ENCODE results near the gene POMT1.
"Not testable (repeated sequence)": the region's sequence is repeated elsewhere in the genome, so short reads cannot be mapped to it uniquely, and the experiment has no call there.

POMT1 gene

GRCh38 chr9:131502781-131503625, at the start of gene POMT1:
Gene POMT1 (plus strand): TSS chr9:131502918. CDS start chr9:131504219, 1,301 bp downstream.
- H3K27ac ChIP-seq (ENCODE audit: low read length) = peak within 1 kb of the TSS; percentile 98; the same call in 1 of the 2 replicates

GRCh38 chr9:131454028-131454427, 48.7 kb upstream of the POMT1 start:
- Histone ChIP-seq H3K36me3 (replicated peaks; ENCODE audit: insufficient read depth, low read length) (peaks cover 19% of the 10 kb centered on the region), H3K9me2 (replicated peaks; ENCODE audit: insufficient read depth, low read length) (no peaks in the 10 kb centered on the region), H3K4me1 (ENCODE audit: low read length) (no peaks in the 10 kb centered on the region), H3K27me3 (replicated peaks; ENCODE audit: insufficient read depth, low read length) (no peaks in the 10 kb centered on the region), H3F3A (ENCODE audit: insufficient read depth, low read length) (no peaks in the 10 kb centered on the region), H2AFZ (ENCODE audit: low read length) (no peak overlapping the region), H4K20me1 (ENCODE audit: insufficient read depth, low read length) (peaks cover 10% of the 10 kb centered on the region), H3K4me3 (ENCODE audit: low read length) (no peak overlapping the region), H3K9ac (ENCODE audit: low read length) (no peak overlapping the region), H3K79me2 (ENCODE audit: low read length) (peaks cover 91% of the 10 kb centered on the region), H3K9me3 (replicated peaks; ENCODE audit: insufficient read depth, low read length) (no peaks in the 10 kb centered on the region), H3K4me2 (ENCODE audit: low read depth, low read length) (no peak overlapping the region), H3K27ac (ENCODE audit: low read length) (no peak overlapping the region)
- no peak for DNase-seq
- TF ChIP-seq, protein P1, sequence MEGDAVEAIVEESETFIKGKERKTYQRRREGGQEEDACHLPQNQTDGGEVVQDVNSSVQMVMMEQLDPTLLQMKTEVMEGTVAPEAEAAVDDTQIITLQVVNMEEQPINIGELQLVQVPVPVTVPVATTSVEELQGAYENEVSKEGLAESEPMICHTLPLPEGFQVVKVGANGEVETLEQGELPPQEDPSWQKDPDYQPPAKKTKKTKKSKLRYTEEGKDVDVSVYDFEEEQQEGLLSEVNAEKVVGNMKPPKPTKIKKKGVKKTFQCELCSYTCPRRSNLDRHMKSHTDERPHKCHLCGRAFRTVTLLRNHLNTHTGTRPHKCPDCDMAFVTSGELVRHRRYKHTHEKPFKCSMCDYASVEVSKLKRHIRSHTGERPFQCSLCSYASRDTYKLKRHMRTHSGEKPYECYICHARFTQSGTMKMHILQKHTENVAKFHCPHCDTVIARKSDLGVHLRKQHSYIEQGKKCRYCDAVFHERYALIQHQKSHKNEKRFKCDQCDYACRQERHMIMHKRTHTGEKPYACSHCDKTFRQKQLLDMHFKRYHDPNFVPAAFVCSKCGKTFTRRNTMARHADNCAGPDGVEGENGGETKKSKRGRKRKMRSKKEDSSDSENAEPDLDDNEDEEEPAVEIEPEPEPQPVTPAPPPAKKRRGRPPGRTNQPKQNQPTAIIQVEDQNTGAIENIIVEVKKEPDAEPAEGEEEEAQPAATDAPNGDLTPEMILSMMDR (IDR thresholded peaks at IDR 0.05; ENCODE audit: low read length) = no peak
- TF ChIP-seq EZH2phosphoT487 (IDR thresholded peaks at IDR 0.05; ENCODE audit: low read length) = no peak
- TF ChIP-seq EZH2 (optimal IDR thresholded peaks at IDR 0.05; ENCODE audit: low read depth, low read length) = no peak

More at GRCh38 chr9:131502781-131503625, at the start of gene POMT1:
- Histone ChIP-seq H3K9ac (ENCODE audit: low read length) (peak within 1 kb of the TSS; percentile 93), H3K4me2 (ENCODE audit: low read depth, low read length) (peak within 1 kb of the TSS; percentile 95), H3K79me2 (ENCODE audit: low read length) (peaks cover 53% of the 10 kb centered on the region), H3F3A (ENCODE audit: insufficient read depth, low read length) (peaks cover 44% of the 10 kb centered on the region), H2AFZ (ENCODE audit: low read length) (peak within 1 kb of the TSS; percentile 96), H3K4me3 (ENCODE audit: low read length) (peak within 1 kb of the TSS; percentile 95), H4K20me1 (ENCODE audit: insufficient read depth, low read length) (no peaks in the 10 kb centered on the region), H3K27me3 (replicated peaks; ENCODE audit: insufficient read depth, low read length) (no peaks in the 10 kb centered on the region), H3K4me1 (ENCODE audit: low read length) (peaks cover 44% of the 10 kb centered on the region), H3K36me3 (replicated peaks; ENCODE audit: insufficient read depth, low read length) (no peaks in the 10 kb centered on the region), H3K9me3 (replicated peaks; ENCODE audit: insufficient read depth, low read length) (no peaks in the 10 kb centered on the region), H3K9me2 (replicated peaks; ENCODE audit: insufficient read depth, low read length) (no peaks in the 10 kb centered on the region)
- DNase-seq = peak; percentile 93
- TF ChIP-seq, protein P1 (IDR thresholded peaks at IDR 0.05; ENCODE audit: low read length) = no peak
- TF ChIP-seq EZH2phosphoT487 (IDR thresholded peaks at IDR 0.05; ENCODE audit: low read length) (no peak), EZH2 (optimal IDR thresholded peaks at IDR 0.05; ENCODE audit: low read depth, low read length) (no peak)

- not testable (repeated sequence) for H4K20me1 ChIP-seq (ENCODE audit: insufficient read depth, low read length); H2AFZ ChIP-seq (ENCODE audit: low read length); H3K27ac ChIP-seq (ENCODE audit: low read length); DNase-seq; H3F3A ChIP-seq (ENCODE audit: insufficient read depth, low read length); H3K9ac ChIP-seq (ENCODE audit: low read length); H3K27me3 ChIP-seq (replicated peaks; ENCODE audit: insufficient read depth, low read length); H3K9me2 ChIP-seq (replicated peaks; ENCODE audit: insufficient read depth, low read length); H3K4me3 ChIP-seq (ENCODE audit: low read length); H3K4me2 ChIP-seq (ENCODE audit: low read depth, low read length); H3K4me1 ChIP-seq (ENCODE audit: low read length); H3K9me3 ChIP-seq (replicated peaks; ENCODE audit: insufficient read depth, low read length)
- peaks cover 23% of the 10 kb centered on the region for H3K36me3 ChIP-seq (replicated peaks; ENCODE audit: insufficient read depth, low read length)
- peaks cover 91% of the 10 kb centered on the region for H3K79me2 ChIP-seq (ENCODE audit: low read length)
These were observed 47.1 kb upstream of the POMT1 start for GRCh38 chr9:131455655-131456054.

DNA sequence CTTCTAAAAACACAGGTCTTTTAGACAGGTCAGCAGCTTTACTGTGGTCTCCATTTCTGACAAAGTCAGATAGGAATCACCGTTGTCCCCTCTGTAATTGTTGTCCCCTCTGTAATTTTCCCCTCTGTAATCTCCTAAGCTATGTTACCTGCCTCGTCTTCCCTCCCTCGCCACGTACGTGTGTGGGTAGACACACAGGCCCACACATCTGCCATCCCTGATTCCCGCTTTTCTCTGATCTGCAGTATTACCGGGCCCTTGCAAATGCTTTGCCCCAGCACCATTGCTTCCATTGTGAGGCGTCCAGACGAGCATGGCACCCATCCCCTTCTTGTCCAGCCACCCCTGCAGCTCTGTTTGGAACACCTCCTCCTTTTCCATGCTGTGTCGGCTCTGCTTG, 45.0 kb upstream of the POMT1 start:
- Histone ChIP-seq H3K9ac (ENCODE audit: low read length) (no peak overlapping the region), H3K27ac (ENCODE audit: low read length) (no peak overlapping the region), H3K27me3 (replicated peaks; ENCODE audit: insufficient read depth, low read length) (no peaks in the 10 kb centered on the region), H3K4me3 (ENCODE audit: low read length) (no peak overlapping the region), H3F3A (ENCODE audit: insufficient read depth, low read length) (no peaks in the 10 kb centered on the region), H3K9me3 (replicated peaks; ENCODE audit: insufficient read depth, low read length) (no peaks in the 10 kb centered on the region), H3K36me3 (replicated peaks; ENCODE audit: insufficient read depth, low read length) (peaks cover 25% of the 10 kb centered on the region), H3K9me2 (replicated peaks; ENCODE audit: insufficient read depth, low read length) (no peaks in the 10 kb centered on the region), H2AFZ (ENCODE audit: low read length) (no peak overlapping the region), H3K4me1 (ENCODE audit: low read length) (no peaks in the 10 kb centered on the region), H3K4me2 (ENCODE audit: low read depth, low read length) (no peak overlapping the region), H3K79me2 (ENCODE audit: low read length) (peaks cover 89% of the 10 kb centered on the region), H4K20me1 (ENCODE audit: insufficient read depth, low read length) (peaks cover 6% of the 10 kb centered on the region)
- TF ChIP-seq EZH2phosphoT487 (IDR thresholded peaks at IDR 0.05; ENCODE audit: low read length) = no peak
- no peak for TF ChIP-seq EZH2 (optimal IDR thresholded peaks at IDR 0.05; ENCODE audit: low read depth, low read length)
- TF ChIP-seq, protein P1 (IDR thresholded peaks at IDR 0.05; ENCODE audit: low read length) = no peak
- no peak for DNase-seq
